PC-3 (cell line): ENCODE data around the gene EIF4E2. TPM values are rescaled to one million over a fixed set of nuclear protein-coding genes. Genes with fewer than 3 reads are reported as not detected.

Experiments used
- ATAC-seq: fragments of 200-7000 bp; cut with Tn5 transposase; 2 replicates; pipeline ENCODE4 v1.9.1; 2020; ENCODE audit warnings: mild to moderate bottlenecking, moderate library complexity
- BruUV-seq: library from RNA; stranded (reverse); fragments of 400-500 nt; replicated peaks from 2 replicates; lab custom pipeline; 2021; lab: Mats Ljungman, UMichigan
- CTCF ChIA-PET: fragments of 300-600 bp; sonication (Branson Sonifier 250); formaldehyde crosslinking; loops from one replicate; lab custom pipeline; 2022; ENCODE audit warnings: antibody characterized with exemption; lab: Charles Lee
- POLR2A ChIA-PET: fragments of 300-600 bp; sonication (Branson Sonifier 250); formaldehyde crosslinking; loops from one replicate; lab custom pipeline; 2022; ENCODE audit warnings: antibody characterized with exemption; ENCODE audit not compliant: unreplicated experiment; lab: Charles Lee
- DNase-seq: peaks from one replicate; pipeline ENCODE4 v3.0.0-alpha.2; 2015
- H2AFZ ChIP-seq: fragments of 300-600 bp; sonication (generic); 2 replicates; pipeline ENCODE4 v1.6.0; 2016; ENCODE audit warnings: antibody characterized with exemption, low read length
- H3F3A ChIP-seq: fragments of 300-600 bp; sonication (generic); one replicate; pipeline ENCODE4 v1.6.0; 2017; ENCODE audit warnings: antibody characterized with exemption, low read length, control low read depth, mild to moderate bottlenecking; ENCODE audit not compliant: unreplicated experiment
- H3K27ac ChIP-seq: fragments of 300-600 bp; sonication (generic); 2 replicates; pipeline ENCODE4 v1.5.1; 2016; ENCODE audit warnings: mild to moderate bottlenecking, low read length
- H3K27me3 ChIP-seq: fragments of 300-600 bp; sonication (generic); 2 replicates; pipeline ENCODE4 v1.6.1; 2016; ENCODE audit warnings: low read length, mixed read lengths
- H3K36me3 ChIP-seq: fragments of 300-600 bp; sonication (generic); 2 replicates; pipeline ENCODE4 v1.6.1; 2016; ENCODE audit warnings: low read depth, mixed run types, low read length, mixed read lengths
- H3K4me1 ChIP-seq: fragments of 300-600 bp; sonication (generic); 2 replicates; pipeline ENCODE4 v1.5.1; 2016; ENCODE audit warnings: low read length; ENCODE audit not compliant: insufficient read depth
- H3K4me2 ChIP-seq: fragments of 300-600 bp; sonication (generic); 2 replicates; pipeline ENCODE4 v1.6.0; 2016; ENCODE audit warnings: low read length
- H3K4me3 ChIP-seq: fragments of 300-600 bp; sonication (generic); 2 replicates; pipeline ENCODE4 v1.5.1; 2016; ENCODE audit warnings: mild to moderate bottlenecking, low read length, mixed read lengths
- H3K79me2 ChIP-seq: fragments of 300-600 bp; sonication (generic); 2 replicates; pipeline ENCODE4 v1.6.1; 2017; ENCODE audit warnings: low read length, mixed read lengths
- H3K9ac ChIP-seq: fragments of 300-600 bp; sonication (generic); 2 replicates; pipeline ENCODE4 v1.6.0; 2016; ENCODE audit warnings: mild to moderate bottlenecking, low read length
- H3K9me2 ChIP-seq: fragments of 300-600 bp; sonication (generic); replicated peaks from 2 replicates; pipeline ENCODE4 v1.6.1; 2016; ENCODE audit warnings: mixed run types, low read length, mixed read lengths
- H3K9me3 ChIP-seq: fragments of 300-600 bp; sonication (generic); 2 replicates; pipeline ENCODE4 v1.6.1; 2016; ENCODE audit warnings: low read length, mixed read lengths
- H4K20me1 ChIP-seq: fragments of 300-600 bp; sonication (generic); 2 replicates; pipeline ENCODE4 v1.6.1; 2016; ENCODE audit warnings: low read length, mixed read lengths
- EZH2 ChIP-seq: fragments of 300-600 bp; sonication (generic); IDR thresholded peaks from one replicate; pipeline ENCODE4 v1.6.1; 2017; ENCODE audit warnings: antibody characterized with exemption, mild to moderate bottlenecking, low read length; ENCODE audit not compliant: unreplicated experiment
- EZH2phosphoT487 ChIP-seq: fragments of 300-600 bp; sonication (generic); IDR thresholded peaks from 2 replicates; pipeline ENCODE4 v1.6.1; 2018; ENCODE audit warnings: mild to moderate bottlenecking, antibody characterized with exemption, low read length, borderline replicate concordance
- intact Hi-C: fragments of 100-400 bp; cut with micrococcal nuclease; formaldehyde crosslinking; loops from 2 replicates; pipeline ENCODE4 v1.9.0; 2023
- total RNA-seq: library from RNA; depleted of rRNA; stranded (reverse); fragments of >200 nt; gene quantifications from 2 replicates; pipeline ENCODE4 v1.2.3, GENCODE V29; 2014
- TF ChIP-seq, protein P1 (sequence below): fragments of 300-600 bp; sonication (generic); conservative IDR thresholded peaks from 2 replicates; pipeline ENCODE4 v1.5.1; 2017; ENCODE audit warnings: antibody characterized with exemption, low read depth, mild to moderate bottlenecking, low read length

The EIF4E2 gene
- total RNA-seq, 1 experiment from 2014 or later = 55.1 TPM

DNA sequence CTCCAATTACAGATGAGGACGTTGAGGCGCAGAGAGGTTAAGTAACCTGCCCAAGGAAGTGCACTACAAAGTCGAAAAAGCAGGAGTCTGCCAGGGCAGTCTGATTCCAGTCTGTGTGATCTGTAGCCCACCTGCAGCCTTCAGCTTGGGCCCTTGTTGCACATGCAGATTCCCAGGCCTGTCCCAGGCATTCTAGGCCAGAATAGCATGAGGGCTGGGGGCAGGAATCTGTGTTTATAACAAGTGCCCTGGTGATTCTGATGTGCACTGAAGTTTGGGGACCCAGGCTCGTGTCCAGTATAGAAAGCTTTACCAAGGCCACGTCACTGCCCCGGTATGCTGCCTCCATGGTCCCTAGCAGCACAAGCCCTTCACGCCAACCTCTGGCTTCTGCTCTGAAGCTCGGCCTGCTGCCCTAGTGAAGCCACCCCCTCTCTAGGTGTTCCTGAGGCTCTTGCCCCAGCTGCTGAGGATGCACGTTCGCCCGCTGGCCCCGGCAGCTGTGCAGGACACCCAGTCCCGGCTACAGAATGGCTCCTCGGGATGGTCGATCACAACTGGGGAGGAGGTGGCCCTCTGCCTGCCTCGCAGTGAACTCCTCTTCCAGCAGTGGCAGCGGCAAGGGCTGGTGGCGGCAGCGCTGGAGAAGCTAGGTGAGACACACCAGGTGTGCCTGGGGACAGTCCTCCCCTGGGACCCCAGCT lies 6.4 kb upstream of the EIF4E2 start:
- H3K4me3 ChIP-seq = no peak overlapping the region
- ATAC-seq (no peak), DNase-seq (no peak)
- ChIA-PET CTCF (no interaction called here), POLR2A (no interaction called here)
- H3K9ac ChIP-seq = no peak overlapping the region
- H4K20me1 ChIP-seq = no peaks in the 10 kb centered on the region
- H3K9me3 ChIP-seq = no peaks in the 10 kb centered on the region
- H3K9me2 ChIP-seq = no peaks in the 10 kb centered on the region
- H3K4me1 ChIP-seq = no peaks in the 10 kb centered on the region
- intact Hi-C loops = no loop called here
- TF ChIP-seq EZH2phosphoT487 (no peak), EZH2 (no peak)
- TF ChIP-seq, protein P1, sequence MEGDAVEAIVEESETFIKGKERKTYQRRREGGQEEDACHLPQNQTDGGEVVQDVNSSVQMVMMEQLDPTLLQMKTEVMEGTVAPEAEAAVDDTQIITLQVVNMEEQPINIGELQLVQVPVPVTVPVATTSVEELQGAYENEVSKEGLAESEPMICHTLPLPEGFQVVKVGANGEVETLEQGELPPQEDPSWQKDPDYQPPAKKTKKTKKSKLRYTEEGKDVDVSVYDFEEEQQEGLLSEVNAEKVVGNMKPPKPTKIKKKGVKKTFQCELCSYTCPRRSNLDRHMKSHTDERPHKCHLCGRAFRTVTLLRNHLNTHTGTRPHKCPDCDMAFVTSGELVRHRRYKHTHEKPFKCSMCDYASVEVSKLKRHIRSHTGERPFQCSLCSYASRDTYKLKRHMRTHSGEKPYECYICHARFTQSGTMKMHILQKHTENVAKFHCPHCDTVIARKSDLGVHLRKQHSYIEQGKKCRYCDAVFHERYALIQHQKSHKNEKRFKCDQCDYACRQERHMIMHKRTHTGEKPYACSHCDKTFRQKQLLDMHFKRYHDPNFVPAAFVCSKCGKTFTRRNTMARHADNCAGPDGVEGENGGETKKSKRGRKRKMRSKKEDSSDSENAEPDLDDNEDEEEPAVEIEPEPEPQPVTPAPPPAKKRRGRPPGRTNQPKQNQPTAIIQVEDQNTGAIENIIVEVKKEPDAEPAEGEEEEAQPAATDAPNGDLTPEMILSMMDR = no peak
- no peak overlapping the region for H2AFZ ChIP-seq
- H3K27me3 ChIP-seq = no peaks in the 10 kb centered on the region
- H3K27ac ChIP-seq = no peak overlapping the region
- H3F3A ChIP-seq = no peaks in the 10 kb centered on the region
- no TSS peak for BruUV-seq
- no peak overlapping the region for H3K4me2 ChIP-seq
- peaks cover 6% of the 10 kb centered on the region for H3K36me3 ChIP-seq
- peaks cover 22% of the 10 kb centered on the region for H3K79me2 ChIP-seq

DNA sequence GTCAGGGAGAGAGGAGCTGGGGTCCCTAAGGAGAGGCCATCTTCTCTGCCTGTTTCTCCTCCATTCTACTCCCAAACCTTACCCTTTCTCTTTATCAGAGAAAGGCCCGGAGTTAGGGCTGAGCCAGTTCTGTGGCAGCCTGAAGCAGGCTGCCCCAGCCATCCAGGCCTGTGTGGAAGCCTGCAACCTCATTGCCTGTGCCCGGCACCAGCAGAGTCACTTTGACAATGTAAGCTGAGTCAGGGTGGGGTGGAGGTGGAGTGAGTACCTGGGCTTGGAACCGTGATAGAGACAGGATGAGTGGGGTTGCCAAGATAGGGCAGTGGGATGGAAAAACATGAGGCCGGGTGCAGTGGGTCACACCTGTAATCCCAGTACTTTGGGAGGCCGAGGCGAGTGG lies 5.8 kb upstream of the EIF4E2 start:
- H3K4me3 ChIP-seq = no peak overlapping the region
- no peaks in the 10 kb centered on the region for H3K27me3 ChIP-seq
- H3K4me2 ChIP-seq = no peak overlapping the region
- intact Hi-C loops = no loop called here
- no TSS peak for BruUV-seq
- H3K36me3 ChIP-seq = peaks cover 6% of the 10 kb centered on the region
- ChIA-PET POLR2A (no interaction called here), CTCF (no interaction called here)
- no peak overlapping the region for H2AFZ ChIP-seq
- no peaks in the 10 kb centered on the region for H3K9me2 ChIP-seq
- peaks cover 27% of the 10 kb centered on the region for H3K79me2 ChIP-seq
- H3F3A ChIP-seq = no peaks in the 10 kb centered on the region
- no peak for TF ChIP-seq EZH2
- TF ChIP-seq, protein P1 = no peak
- no peak for TF ChIP-seq EZH2phosphoT487
- H4K20me1 ChIP-seq = no peaks in the 10 kb centered on the region
- no peaks in the 10 kb centered on the region for H3K9me3 ChIP-seq
- H3K27ac ChIP-seq = no peak overlapping the region
- DNase-seq (no peak), ATAC-seq (no peak)
- H3K9ac ChIP-seq = no peak overlapping the region
- H3K4me1 ChIP-seq = no peaks in the 10 kb centered on the region
